Activated naive CD4-positive, alpha-beta T cell treated with anti-CD3 and anti-CD28 coated beads, Interleukin-2, amount 10 ng/mL, durations not matched to agents 7 days and 5 days (primary cell): ENCODE measurements around the gene KCNQ2.

Experiments
- CTCF ChIA-PET: fragments of 350-600 bp; sonication (Branson Sonifier 250); formaldehyde crosslinking; loops from one replicate; lab custom pipeline; 2021; ENCODE audit warnings: antibody characterized with exemption; lab: Charles Lee
- DNase-seq: peaks from one replicate; pipeline ENCODE4 v3.0.0-alpha.2; 2020
- H3K27ac Mint-ChIP-seq: one replicate; pipeline ENCODE4 v1.8.0; 2021; ENCODE audit warnings: mild to moderate bottlenecking, moderate library complexity, mixed read lengths
- H3K27me3 Mint-ChIP-seq: one replicate; pipeline ENCODE4 v1.8.0; 2021; ENCODE audit warnings: mild to moderate bottlenecking, mixed read lengths
- H3K36me3 Mint-ChIP-seq: one replicate; pipeline ENCODE4 v1.8.0; 2021; ENCODE audit warnings: mixed read lengths
- H3K4me1 Mint-ChIP-seq: one replicate; pipeline ENCODE4 v1.8.0; 2021; ENCODE audit warnings: mixed read lengths
- H3K4me3 Mint-ChIP-seq: one replicate; pipeline ENCODE4 v1.8.0; 2021; ENCODE audit warnings: mild to moderate bottlenecking, moderate library complexity, mixed read lengths
- H3K9me3 Mint-ChIP-seq: one replicate; pipeline ENCODE4 v1.8.0; 2021; ENCODE audit warnings: mixed read lengths

The KCNQ2 gene

DNA sequence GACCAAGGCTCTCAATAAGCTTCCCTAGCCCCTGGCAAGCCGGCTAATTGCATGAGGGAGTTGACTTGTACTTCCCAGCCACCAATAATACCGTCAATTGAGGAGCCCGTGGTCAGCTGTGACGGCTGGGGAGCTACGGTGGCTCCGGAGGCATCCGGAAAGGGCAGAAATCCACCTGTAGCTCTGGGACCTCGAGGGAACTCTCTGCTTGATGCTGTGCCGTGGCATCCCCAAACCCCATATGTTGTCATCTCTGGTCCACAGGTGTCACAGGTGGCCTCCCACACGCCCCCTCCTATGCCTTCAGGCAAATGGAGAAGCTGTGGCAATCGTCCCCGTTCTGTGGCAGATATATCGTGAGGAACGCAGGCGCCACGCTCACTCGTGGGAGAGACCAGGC lies 5.5 kb upstream of the KCNQ2 start:
- Mint-ChIP-seq H3K27me3 (peaks cover 83% of the 10 kb centered on the region), H3K4me3 (no peak overlapping the region), H3K4me1 (no peaks in the 10 kb centered on the region), H3K27ac (no peak overlapping the region), H3K36me3 (no peaks in the 10 kb centered on the region), H3K9me3 (no peaks in the 10 kb centered on the region)
- no peak for DNase-seq
- CTCF ChIA-PET: no interaction called here

DNA sequence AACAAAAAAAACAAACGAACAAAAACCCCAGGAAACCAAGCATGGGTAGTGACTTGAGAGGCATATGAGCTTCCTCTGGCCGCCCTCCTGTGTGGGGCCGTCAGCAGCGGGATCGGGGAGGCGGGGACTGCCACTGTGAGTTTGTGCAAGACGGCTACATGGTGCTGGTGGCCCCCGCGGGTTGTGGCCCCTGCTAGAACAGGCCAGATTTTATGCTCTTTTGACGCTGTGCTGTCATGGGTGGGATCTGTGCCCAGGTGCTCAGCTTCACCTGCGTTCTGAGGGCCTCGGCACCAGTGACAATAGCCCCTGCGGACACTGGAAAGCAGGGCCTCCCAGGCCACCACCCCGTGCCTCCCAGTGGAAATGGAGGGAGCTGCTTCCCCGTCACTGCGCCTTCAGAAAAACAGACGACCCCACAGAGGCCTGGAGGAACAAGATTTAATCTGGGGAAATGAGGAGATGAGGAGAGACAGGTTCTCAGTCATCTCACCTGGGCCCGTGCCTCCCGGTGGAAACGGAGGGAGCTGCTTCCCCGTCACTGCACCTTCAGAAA lies 4.7 kb upstream of the KCNQ2 start:
- Mint-ChIP-seq H3K27me3 (peaks cover 78% of the 10 kb centered on the region), H3K4me1 (no peaks in the 10 kb centered on the region), H3K36me3 (no peaks in the 10 kb centered on the region), H3K9me3 (no peaks in the 10 kb centered on the region), H3K4me3 (no peak overlapping the region), H3K27ac (no peak overlapping the region)
- CTCF ChIA-PET: no interaction called here
- no peak for DNase-seq

DNA sequence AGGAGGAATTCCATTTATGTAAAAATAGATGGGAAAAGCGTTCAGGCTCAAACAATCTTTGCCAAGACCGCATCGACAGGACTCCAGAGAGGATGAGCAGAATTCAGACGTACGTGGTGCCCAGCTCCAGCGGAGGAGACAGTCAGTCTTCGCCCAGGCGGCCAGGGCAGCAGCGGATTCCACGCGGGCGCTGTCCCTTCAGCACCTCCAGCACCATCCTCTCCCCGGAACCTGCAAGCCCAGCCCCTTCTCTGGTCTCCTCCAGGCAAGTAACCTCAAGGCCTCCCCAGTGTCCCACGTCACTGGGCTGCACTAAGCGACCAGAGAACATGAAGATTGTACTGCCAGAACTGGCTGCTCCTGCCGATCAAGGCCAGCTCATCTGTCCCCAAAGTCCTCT lies 2.8 kb upstream of the KCNQ2 start:
- H3K4me3 Mint-ChIP-seq: no peak overlapping the region
- CTCF ChIA-PET: no interaction called here
- H3K27me3 Mint-ChIP-seq: peaks cover 85% of the 10 kb centered on the region
- no peaks in the 10 kb centered on the region for H3K36me3 Mint-ChIP-seq
- no peak overlapping the region for H3K27ac Mint-ChIP-seq
- no peaks in the 10 kb centered on the region for H3K4me1 Mint-ChIP-seq
- no peaks in the 10 kb centered on the region for H3K9me3 Mint-ChIP-seq
- peak; percentile 50 for DNase-seq

DNA sequence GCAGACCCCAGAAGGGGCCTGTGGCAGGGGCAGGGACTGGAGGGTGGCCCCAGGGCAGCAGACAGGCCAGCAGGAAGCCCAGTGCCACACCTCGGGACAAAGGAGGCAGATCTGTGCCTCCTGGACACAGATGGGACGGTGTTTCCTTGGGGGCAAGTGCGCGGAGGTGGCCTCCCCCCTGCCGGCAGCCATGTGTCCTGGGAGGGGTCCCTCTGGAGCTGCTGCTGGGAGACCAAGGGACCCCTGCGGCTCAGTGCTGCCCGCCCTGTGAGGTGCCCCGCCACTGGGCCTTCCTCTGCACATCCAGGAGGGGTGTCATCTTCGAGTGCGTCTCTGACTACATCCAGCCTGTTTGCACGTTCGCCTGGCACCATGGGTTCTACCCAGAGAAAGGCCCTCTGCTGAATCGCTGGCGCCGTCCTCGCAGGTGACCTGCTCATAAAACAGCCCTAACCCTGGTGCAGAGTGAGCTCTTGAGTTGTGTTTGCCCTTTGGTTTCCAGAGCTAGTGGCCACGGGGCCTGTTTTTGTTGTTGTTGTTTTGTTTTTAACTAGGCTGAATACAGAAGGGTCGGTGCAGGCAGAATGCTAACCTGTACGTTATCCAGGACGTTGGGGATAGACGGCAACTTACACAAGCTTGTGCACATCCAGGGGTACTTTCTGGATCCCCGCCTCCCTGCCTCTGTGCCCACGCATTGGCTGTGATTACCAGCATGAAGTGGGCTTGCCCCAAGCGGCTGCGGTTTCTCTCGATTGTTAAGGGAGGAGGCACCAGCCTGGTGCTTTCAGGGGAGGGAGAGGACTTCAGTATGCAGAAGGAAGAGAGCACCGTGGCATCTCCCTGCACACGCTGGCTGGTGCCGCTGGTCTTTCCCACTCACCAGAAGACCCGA lies 1.3 kb upstream of the KCNQ2 start:
- Mint-ChIP-seq H3K27me3 (peaks cover 90% of the 10 kb centered on the region), H3K27ac (no peak overlapping the region), H3K4me1 (no peaks in the 10 kb centered on the region), H3K36me3 (no peaks in the 10 kb centered on the region), H3K9me3 (no peaks in the 10 kb centered on the region), H3K4me3 (no peak overlapping the region)
- CTCF ChIA-PET: interaction anchor here (1.2 kb wide), 1 partner anchor 23 kb away, joined by 5 read pairs; no protein-coding TSS in a partner anchor
- DNase-seq: no peak

DNA sequence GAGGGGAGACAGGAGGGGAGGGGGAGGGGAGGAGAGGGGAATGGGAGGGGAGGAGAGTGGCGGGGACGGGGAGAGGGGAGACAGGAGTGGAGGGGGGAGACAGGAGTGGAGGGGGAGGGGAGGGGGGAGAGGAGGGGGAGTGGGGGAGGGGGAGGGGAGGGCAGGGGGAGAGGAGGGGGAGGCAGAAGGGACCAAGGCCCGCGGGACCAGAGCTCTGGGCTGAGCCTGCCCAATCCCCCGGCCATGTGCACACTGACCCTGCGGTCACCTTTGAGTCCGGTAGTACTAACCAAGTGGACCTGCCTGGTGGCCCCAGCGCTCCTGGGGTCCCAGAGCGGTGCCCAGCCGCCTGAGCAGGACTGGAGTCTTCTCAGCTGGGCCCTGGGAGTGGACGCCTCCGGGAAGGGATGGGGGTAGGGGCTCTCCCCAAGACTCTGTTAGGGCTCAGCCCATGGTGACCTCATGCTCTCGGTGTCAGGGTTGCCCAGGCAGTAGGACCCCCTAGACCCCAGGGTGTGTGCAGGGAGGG lies 471 bp upstream of the KCNQ2 start:
- peaks cover 86% of the 10 kb centered on the region for H3K27me3 Mint-ChIP-seq
- CTCF ChIA-PET: no interaction called here
- no peak for DNase-seq

DNA sequence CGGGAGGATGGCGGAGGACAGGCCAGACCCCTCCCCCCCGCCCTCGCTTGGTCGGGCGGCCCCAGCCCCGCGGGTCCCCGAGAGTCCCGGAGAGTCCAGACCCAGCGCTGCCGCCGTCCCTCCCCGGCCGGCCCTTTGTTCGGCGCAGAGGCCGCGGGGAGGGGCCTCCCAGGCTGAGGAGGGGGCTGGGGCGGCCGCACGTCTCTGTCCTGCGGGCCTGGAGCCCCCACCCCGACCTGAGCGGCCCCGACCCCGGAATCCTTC lies 806 bp downstream of the KCNQ2 start:
- Mint-ChIP-seq H3K4me3 (no peak overlapping the region), H3K27ac (no peak overlapping the region), H3K27me3 (peaks cover 81% of the 10 kb centered on the region), H3K9me3 (no peaks in the 10 kb centered on the region), H3K4me1 (no peaks in the 10 kb centered on the region), H3K36me3 (no peaks in the 10 kb centered on the region)
- no peak for DNase-seq
- CTCF ChIA-PET: no interaction called here

More for the DNA sequence above, 471 bp upstream of the KCNQ2 start:
- H3K27ac Mint-ChIP-seq: no peak overlapping the region
- H3K4me3 Mint-ChIP-seq: no peak overlapping the region
- H3K4me1 Mint-ChIP-seq: no peaks in the 10 kb centered on the region
- no peaks in the 10 kb centered on the region for H3K36me3 Mint-ChIP-seq
- no peaks in the 10 kb centered on the region for H3K9me3 Mint-ChIP-seq

DNA sequence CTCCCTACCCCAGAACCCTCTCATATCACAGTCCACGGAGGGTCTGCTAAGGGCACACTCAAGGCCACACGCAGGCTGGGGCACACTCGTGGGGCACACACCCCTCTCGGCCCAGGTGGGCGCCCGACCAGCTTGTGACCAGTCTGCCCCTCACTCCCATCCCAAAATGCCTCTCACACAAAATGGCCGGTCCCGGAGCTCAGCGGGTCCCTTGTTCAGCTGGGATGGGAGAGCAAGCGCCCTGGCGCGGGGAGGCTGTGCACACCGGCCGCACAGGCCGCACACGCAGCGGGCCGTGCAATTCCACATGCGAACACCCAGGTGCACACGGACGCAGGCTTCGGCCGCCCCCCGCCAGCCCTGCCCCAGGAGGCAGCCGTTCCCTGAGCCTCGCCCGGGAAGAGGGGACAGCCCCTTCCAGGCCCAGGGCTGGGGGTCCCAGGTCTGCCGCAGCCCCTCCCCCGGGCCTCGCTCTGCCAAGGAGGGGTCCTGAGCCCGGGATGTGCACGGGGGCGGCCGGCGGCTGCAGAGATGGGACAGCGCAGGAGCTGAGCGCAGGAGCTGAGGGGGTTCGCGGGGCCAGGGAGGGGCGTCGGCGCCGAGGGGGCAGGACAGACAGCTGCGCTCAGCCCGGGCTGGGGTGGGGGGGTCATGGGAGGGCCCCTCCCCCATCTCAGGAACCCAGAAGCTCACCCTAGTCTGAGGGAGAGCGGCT lies 1.3 kb downstream of the KCNQ2 start:
- no peak overlapping the region for H3K4me3 Mint-ChIP-seq
- no peaks in the 10 kb centered on the region for H3K9me3 Mint-ChIP-seq
- H3K36me3 Mint-ChIP-seq: no peaks in the 10 kb centered on the region
- H3K4me1 Mint-ChIP-seq: no peaks in the 10 kb centered on the region
- DNase-seq: no peak
- H3K27ac Mint-ChIP-seq: no peak overlapping the region
- peaks cover 76% of the 10 kb centered on the region for H3K27me3 Mint-ChIP-seq
- CTCF ChIA-PET: interaction anchor here (2.4 kb wide), 1 partner anchor 25 kb away, joined by 5 read pairs; no protein-coding TSS in a partner anchor

DNA sequence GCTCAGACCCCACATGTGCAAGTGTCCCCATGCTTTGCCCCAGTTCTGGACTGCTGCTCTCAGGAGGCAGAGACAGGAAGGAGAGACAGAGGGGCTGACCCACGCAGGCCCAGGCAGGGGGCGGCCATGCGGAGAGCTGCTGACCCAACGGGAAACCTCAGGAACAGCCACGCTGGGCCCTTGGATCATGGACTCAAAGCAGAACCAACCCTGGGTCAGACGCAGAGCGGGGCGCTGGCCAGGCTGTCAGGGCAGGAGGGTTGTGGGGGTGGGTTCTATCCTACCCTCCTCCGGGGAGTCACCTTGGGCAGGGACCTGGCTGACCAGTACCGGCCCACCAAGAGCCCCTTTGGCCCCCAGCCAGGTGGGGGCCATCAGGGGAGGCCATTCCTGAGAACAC lies 2.0 kb downstream of the KCNQ2 start:
- peaks cover 68% of the 10 kb centered on the region for H3K27me3 Mint-ChIP-seq
- no peak overlapping the region for H3K4me3 Mint-ChIP-seq
- H3K9me3 Mint-ChIP-seq: no peaks in the 10 kb centered on the region
- CTCF ChIA-PET: interaction anchor here (2.4 kb wide), 1 partner anchor 26 kb away, joined by 5 read pairs; no protein-coding TSS in a partner anchor
- H3K4me1 Mint-ChIP-seq: no peaks in the 10 kb centered on the region
- no peaks in the 10 kb centered on the region for H3K36me3 Mint-ChIP-seq
- no peak for DNase-seq
- no peak overlapping the region for H3K27ac Mint-ChIP-seq

DNA sequence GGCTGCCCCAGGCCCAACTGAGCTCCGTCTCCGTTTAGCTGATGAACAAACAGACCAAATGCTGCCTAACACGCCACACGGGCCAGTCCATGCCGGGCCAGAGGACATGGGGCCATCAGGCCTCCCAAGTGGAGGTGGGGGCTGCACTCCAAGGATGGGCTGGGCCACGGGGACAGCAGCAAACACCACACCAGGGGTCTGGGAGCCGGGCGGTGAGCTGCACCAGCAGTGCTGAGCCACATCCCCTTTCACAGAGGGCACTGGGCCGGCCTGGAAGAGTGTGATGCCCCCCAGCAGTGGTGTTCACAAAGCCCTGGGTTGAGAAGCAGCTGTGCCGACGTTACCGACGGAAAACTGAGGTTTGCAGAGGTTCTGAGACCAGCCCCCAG lies 2.7 kb downstream of the KCNQ2 start:
- no peaks in the 10 kb centered on the region for H3K9me3 Mint-ChIP-seq
- no peak overlapping the region for H3K4me3 Mint-ChIP-seq
- CTCF ChIA-PET: interaction anchor here (2.4 kb wide), 1 partner anchor 27 kb away, joined by 5 read pairs; no protein-coding TSS in a partner anchor
- no peaks in the 10 kb centered on the region for H3K4me1 Mint-ChIP-seq
- H3K27me3 Mint-ChIP-seq: peaks cover 68% of the 10 kb centered on the region
- DNase-seq: no peak
- H3K27ac Mint-ChIP-seq: no peak overlapping the region
- H3K36me3 Mint-ChIP-seq: no peaks in the 10 kb centered on the region

DNA sequence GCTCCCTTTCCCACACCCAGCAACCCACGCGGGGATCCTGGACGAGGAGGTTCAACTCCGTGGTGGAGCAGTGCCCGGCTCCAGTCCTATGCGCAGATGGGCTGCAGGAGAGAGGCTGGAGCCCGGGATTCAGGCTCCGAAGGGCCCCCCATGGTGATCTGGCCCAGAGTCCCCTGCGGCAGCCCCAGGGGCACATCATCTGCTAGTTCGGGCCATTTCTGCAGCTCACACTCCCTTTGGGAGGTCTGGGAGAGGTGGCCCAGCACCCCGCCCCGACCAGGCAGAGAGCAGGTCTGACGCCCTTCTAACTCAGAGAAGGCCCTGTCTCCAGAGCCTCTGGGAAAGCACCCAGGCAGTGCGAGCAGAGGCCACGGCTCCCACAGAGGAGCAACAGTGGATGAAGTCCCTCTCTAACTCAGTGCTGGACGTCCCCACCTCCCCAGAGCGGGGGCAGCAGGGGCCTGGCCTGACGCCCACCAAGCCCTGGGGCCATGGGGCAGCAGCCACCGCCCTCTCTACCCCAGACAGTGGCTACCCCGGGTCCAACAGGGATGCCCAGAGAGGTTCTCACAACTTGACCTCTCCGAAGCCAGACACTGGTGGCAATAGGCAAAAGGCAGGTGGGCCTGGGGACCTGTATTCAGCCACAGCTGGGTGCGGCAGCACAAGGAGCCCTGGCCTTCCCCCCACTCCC lies 3.3 kb downstream of the KCNQ2 start:
- CTCF ChIA-PET: interaction anchor here (2.4 kb wide), 1 partner anchor 27 kb away, joined by 5 read pairs; no protein-coding TSS in a partner anchor
- Mint-ChIP-seq H3K36me3 (no peaks in the 10 kb centered on the region), H3K9me3 (no peaks in the 10 kb centered on the region), H3K27me3 (peaks cover 68% of the 10 kb centered on the region), H3K4me1 (no peaks in the 10 kb centered on the region), H3K27ac (no peak overlapping the region), H3K4me3 (no peak overlapping the region)
- no peak for DNase-seq

DNA sequence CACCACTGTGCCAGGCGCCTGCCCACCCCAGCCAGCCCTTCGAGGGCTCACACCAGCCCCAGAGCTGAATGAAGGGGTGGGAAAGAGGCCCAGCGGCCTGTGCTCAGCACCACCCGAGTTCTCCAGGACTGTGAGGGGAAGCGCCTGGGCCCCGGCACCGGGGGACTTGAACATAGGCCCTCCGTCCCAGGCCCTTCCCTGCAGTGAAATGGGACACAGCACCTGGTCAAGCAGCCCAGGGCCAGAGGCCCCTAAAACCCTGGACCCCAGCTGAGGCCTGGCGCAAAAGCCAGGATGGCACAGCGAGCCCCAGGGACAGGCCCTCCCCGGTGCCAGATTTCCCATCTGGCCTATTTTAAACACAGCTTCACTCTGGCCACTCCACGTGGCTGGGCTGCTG lies 4.0 kb downstream of the KCNQ2 start:
- CTCF ChIA-PET: no interaction called here
- no peak for DNase-seq
- H3K36me3 Mint-ChIP-seq: no peaks in the 10 kb centered on the region
- H3K27me3 Mint-ChIP-seq: peaks cover 68% of the 10 kb centered on the region
- no peaks in the 10 kb centered on the region for H3K4me1 Mint-ChIP-seq
- H3K27ac Mint-ChIP-seq: no peak overlapping the region
- no peak overlapping the region for H3K4me3 Mint-ChIP-seq
- no peaks in the 10 kb centered on the region for H3K9me3 Mint-ChIP-seq

DNA sequence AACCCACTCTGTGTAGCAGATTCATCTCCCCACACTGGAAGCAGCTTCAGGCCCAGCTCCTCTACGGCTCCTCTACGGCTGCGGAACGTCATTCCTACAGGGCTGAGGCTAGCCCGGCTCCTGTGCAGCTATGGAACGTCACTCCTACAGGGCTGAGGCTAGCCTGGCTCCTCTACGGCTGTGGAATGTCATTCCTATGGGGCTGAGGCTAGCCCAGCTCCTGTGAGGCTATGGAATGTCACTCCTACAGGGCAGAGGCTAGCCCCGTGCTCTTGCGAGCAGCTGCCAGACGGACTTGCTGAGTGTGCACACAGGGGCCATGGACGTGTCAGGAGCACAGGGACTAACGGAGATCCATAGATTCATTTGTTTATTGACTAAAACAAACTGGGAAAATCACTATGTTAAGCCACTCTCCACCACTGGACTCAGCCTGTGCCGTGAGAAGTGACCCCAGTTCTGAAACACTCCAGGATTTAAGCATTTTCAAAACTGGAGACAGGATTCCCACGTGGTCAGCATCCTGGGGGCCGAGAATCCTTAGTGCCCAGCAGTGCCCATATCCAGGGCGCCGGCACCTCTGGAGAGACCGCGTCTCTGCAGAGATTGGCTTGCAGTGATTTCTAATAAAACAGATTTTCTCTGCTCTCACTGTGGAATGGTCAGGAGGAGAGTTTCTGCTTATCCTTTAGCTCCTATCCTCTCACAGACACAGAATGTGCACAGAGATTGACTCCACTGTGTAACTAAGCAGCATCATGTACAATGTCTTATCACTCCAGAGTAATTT lies 5.0 kb downstream of the KCNQ2 start:
- CTCF ChIA-PET: no interaction called here
- Mint-ChIP-seq H3K27ac (no peak overlapping the region), H3K27me3 (peaks cover 68% of the 10 kb centered on the region), H3K36me3 (no peaks in the 10 kb centered on the region), H3K4me1 (no peaks in the 10 kb centered on the region), H3K9me3 (no peaks in the 10 kb centered on the region), H3K4me3 (no peak overlapping the region)
- DNase-seq: no peak

DNA sequence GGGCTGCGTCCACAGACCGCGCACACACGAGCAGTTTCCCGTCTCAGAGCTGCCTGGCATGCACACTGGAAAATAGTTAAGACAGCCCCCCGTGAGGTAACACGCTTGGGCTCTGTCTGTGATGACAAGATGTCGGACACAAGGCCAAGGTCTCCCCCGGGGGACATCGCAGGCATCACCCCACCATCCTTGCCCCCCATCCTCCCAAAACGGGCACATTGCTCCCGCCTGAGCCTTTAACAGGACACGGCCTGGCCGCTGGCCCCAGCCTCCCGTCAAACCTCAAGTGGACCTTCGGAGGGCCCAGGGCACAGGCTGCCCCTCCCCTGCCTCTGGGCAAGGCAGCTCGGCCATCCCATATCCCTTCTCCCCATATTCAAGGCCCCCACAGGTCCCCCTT lies 5.6 kb downstream of the KCNQ2 start:
- DNase-seq: no peak
- Mint-ChIP-seq H3K27me3 (peaks cover 65% of the 10 kb centered on the region), H3K27ac (no peak overlapping the region), H3K36me3 (no peaks in the 10 kb centered on the region), H3K4me3 (no peak overlapping the region), H3K4me1 (no peaks in the 10 kb centered on the region), H3K9me3 (no peaks in the 10 kb centered on the region)
- CTCF ChIA-PET: no interaction called here
